Measurements from ENCODE around the gene NOXA1.

- no peak for TF ChIP-seq POLR2AphosphoS5 (IDR thresholded peaks at IDR 0.05)
- TF ChIP-seq POLR2A (IDR thresholded peaks at IDR 0.05), result no peak
These were observed 40.1 kb downstream of the NOXA1 start for GRCh38 chr9:137462986-137463930.
